K562 (cell line): ENCODE data around the gene PPFIBP2. TPM values are rescaled to one million over a fixed set of nuclear protein-coding genes. Genes with fewer than 3 reads are reported as not detected.
A peak's percentile ranks its signal among the peaks of the same experiment; 100 is the strongest.

ENCODE experiments used
- ZNF780A ChIP-seq: fragments of 250-450 bp; sonication (Bioruptor Pico); IDR thresholded peaks from 2 replicates; pipeline ENCODE4 v1.5.0; 2021; ENCODE audit warnings: mild to moderate bottlenecking
- polyA plus RNA-seq, 8 experiments: library from polyadenylated mRNA; depleted of rRNA in 4 of 8; stranded (reverse) in 5 of 8; unstranded in 3 of 8; fragments of >200 nt; fragmentation: Nextera tagmentation in 2 of 8; fragmentation: Illumina TruSeq in 1 of 8; extraction: Ambion mirVana in 2 of 8; extraction: Trizol in 1 of 8; gene quantifications; 2 replicates each; pipeline versions ENCODE4 v1.2.1 to v1.2.3, GENCODE V29; 2011 to 2014; ENCODE audit warnings: inconsistent platforms in 1 of 8, missing spikeins in 1 of 8
- total RNA-seq, 7 experiments: library from RNA; depleted of rRNA in 6 of 7; stranded (reverse); fragments of >200 nt in 6 of 7; fragmentation: Illumina TruSeq in 2 of 7; extraction: Trizol in 2 of 7; gene quantifications; 2 replicates each; pipeline versions ENCODE4 v1.2.1 to v1.2.3, GENCODE V29; 2011 to 2021; ENCODE audit warnings: low replicate concordance in 1 of 7
- TF ChIP-seq, protein P1 (sequence below): fragments of 450-650 bp; IDR thresholded peaks from 2 replicates; pipeline ENCODE4 v1.6.1; 2016; ENCODE audit warnings: mild to moderate bottlenecking, moderate library complexity
- TF ChIP-seq, protein P2 (sequence below): fragments of 450-650 bp; IDR thresholded peaks from 2 replicates; pipeline ENCODE4 v1.6.1; 2018; ENCODE audit not compliant: partially characterized antibody

Gene PPFIBP2
- total and polyA plus RNA-seq, 9 of the 15 experiments (the other 6 are each of a cell fraction or from before 2014, with no cell fraction given) = 0.18 to 3.4 (median 1.2) TPM

DNA sequence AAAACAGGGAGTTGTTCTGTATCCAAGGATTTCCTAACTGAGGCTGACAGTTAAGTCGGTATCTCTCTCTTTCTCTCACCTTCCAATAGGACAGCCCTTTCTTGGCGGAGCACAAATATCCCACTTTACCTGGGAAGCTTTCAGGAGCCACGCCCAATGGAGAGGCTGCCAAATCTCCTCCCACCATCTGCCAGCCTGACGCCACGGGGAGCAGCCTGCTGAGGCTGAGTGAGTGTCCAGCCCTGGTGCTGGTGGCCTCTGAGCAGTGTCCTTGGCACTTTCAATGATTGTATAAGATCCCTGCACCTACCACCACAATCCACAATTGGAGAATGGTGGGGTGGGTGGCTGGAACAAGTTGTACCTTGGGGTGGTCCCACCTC, 125.8 kb downstream of the PPFIBP2 start (continued):
- TF ChIP-seq, protein P1, sequence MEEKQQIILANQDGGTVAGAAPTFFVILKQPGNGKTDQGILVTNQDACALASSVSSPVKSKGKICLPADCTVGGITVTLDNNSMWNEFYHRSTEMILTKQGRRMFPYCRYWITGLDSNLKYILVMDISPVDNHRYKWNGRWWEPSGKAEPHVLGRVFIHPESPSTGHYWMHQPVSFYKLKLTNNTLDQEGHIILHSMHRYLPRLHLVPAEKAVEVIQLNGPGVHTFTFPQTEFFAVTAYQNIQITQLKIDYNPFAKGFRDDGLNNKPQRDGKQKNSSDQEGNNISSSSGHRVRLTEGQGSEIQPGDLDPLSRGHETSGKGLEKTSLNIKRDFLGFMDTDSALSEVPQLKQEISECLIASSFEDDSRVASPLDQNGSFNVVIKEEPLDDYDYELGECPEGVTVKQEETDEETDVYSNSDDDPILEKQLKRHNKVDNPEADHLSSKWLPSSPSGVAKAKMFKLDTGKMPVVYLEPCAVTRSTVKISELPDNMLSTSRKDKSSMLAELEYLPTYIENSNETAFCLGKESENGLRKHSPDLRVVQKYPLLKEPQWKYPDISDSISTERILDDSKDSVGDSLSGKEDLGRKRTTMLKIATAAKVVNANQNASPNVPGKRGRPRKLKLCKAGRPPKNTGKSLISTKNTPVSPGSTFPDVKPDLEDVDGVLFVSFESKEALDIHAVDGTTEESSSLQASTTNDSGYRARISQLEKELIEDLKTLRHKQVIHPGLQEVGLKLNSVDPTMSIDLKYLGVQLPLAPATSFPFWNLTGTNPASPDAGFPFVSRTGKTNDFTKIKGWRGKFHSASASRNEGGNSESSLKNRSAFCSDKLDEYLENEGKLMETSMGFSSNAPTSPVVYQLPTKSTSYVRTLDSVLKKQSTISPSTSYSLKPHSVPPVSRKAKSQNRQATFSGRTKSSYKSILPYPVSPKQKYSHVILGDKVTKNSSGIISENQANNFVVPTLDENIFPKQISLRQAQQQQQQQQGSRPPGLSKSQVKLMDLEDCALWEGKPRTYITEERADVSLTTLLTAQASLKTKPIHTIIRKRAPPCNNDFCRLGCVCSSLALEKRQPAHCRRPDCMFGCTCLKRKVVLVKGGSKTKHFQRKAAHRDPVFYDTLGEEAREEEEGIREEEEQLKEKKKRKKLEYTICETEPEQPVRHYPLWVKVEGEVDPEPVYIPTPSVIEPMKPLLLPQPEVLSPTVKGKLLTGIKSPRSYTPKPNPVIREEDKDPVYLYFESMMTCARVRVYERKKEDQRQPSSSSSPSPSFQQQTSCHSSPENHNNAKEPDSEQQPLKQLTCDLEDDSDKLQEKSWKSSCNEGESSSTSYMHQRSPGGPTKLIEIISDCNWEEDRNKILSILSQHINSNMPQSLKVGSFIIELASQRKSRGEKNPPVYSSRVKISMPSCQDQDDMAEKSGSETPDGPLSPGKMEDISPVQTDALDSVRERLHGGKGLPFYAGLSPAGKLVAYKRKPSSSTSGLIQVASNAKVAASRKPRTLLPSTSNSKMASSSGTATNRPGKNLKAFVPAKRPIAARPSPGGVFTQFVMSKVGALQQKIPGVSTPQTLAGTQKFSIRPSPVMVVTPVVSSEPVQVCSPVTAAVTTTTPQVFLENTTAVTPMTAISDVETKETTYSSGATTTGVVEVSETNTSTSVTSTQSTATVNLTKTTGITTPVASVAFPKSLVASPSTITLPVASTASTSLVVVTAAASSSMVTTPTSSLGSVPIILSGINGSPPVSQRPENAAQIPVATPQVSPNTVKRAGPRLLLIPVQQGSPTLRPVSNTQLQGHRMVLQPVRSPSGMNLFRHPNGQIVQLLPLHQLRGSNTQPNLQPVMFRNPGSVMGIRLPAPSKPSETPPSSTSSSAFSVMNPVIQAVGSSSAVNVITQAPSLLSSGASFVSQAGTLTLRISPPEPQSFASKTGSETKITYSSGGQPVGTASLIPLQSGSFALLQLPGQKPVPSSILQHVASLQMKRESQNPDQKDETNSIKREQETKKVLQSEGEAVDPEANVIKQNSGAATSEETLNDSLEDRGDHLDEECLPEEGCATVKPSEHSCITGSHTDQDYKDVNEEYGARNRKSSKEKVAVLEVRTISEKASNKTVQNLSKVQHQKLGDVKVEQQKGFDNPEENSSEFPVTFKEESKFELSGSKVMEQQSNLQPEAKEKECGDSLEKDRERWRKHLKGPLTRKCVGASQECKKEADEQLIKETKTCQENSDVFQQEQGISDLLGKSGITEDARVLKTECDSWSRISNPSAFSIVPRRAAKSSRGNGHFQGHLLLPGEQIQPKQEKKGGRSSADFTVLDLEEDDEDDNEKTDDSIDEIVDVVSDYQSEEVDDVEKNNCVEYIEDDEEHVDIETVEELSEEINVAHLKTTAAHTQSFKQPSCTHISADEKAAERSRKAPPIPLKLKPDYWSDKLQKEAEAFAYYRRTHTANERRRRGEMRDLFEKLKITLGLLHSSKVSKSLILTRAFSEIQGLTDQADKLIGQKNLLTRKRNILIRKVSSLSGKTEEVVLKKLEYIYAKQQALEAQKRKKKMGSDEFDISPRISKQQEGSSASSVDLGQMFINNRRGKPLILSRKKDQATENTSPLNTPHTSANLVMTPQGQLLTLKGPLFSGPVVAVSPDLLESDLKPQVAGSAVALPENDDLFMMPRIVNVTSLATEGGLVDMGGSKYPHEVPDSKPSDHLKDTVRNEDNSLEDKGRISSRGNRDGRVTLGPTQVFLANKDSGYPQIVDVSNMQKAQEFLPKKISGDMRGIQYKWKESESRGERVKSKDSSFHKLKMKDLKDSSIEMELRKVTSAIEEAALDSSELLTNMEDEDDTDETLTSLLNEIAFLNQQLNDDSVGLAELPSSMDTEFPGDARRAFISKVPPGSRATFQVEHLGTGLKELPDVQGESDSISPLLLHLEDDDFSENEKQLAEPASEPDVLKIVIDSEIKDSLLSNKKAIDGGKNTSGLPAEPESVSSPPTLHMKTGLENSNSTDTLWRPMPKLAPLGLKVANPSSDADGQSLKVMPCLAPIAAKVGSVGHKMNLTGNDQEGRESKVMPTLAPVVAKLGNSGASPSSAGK = no peak
- TF ChIP-seq, protein P2, sequence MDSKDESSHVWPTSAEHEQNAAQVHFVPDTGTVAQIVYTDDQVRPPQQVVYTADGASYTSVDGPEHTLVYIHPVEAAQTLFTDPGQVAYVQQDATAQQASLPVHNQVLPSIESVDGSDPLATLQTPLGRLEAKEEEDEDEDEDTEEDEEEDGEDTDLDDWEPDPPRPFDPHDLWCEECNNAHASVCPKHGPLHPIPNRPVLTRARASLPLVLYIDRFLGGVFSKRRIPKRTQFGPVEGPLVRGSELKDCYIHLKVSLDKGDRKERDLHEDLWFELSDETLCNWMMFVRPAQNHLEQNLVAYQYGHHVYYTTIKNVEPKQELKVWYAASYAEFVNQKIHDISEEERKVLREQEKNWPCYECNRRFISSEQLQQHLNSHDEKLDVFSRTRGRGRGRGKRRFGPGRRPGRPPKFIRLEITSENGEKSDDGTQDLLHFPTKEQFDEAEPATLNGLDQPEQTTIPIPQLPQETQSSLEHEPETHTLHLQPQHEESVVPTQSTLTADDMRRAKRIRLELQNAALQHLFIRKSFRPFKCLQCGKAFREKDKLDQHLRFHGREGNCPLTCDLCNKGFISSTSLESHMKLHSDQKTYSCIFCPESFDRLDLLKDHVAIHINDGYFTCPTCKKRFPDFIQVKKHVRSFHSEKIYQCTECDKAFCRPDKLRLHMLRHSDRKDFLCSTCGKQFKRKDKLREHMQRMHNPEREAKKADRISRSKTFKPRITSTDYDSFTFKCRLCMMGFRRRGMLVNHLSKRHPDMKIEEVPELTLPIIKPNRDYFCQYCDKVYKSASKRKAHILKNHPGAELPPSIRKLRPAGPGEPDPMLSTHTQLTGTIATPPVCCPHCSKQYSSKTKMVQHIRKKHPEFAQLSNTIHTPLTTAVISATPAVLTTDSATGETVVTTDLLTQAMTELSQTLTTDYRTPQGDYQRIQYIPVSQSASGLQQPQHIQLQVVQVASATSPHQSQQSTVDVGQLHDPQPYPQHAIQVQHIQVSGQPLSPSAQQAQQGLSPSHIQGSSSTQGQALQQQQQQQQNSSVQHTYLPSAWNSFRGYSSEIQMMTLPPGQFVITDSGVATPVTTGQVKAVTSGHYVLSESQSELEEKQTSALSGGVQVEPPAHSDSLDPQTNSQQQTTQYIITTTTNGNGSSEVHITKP = peak; percentile 86
- no peak for TF ChIP-seq ZNF780A (CRISPR knock-in tag)
